Measurements from ENCODE around the gene TMEM259. TPM values are rescaled to one million over a fixed set of nuclear protein-coding genes. Genes with fewer than 3 reads are reported as not detected.

TMEM259 gene
- total RNA-seq, 4 donors from 2014 or later = 47.4 to 164 (median 56.9) TPM

- H3K36me3 ChIP-seq = no peaks in the 10 kb centered on the region
- intact Hi-C loops (cut with DNase I; ENCODE audit: low total_unique reads) = no loop called here
- peak overlapping the region; percentile 61 to 74 for H3K27ac ChIP-seq
Observed at GRCh38 chr19:1008268-1009040, 12.5 kb downstream of the TMEM259 start.

GRCh38 chr19:1007399-1008251 lies 13.3 kb downstream of the TMEM259 start:
- DNase-seq = no peak
- intact Hi-C loops (cut with DNase I; ENCODE audit: low total_unique reads) = no loop called here
- TF ChIP-seq, protein P1, sequence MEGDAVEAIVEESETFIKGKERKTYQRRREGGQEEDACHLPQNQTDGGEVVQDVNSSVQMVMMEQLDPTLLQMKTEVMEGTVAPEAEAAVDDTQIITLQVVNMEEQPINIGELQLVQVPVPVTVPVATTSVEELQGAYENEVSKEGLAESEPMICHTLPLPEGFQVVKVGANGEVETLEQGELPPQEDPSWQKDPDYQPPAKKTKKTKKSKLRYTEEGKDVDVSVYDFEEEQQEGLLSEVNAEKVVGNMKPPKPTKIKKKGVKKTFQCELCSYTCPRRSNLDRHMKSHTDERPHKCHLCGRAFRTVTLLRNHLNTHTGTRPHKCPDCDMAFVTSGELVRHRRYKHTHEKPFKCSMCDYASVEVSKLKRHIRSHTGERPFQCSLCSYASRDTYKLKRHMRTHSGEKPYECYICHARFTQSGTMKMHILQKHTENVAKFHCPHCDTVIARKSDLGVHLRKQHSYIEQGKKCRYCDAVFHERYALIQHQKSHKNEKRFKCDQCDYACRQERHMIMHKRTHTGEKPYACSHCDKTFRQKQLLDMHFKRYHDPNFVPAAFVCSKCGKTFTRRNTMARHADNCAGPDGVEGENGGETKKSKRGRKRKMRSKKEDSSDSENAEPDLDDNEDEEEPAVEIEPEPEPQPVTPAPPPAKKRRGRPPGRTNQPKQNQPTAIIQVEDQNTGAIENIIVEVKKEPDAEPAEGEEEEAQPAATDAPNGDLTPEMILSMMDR (IDR thresholded peaks at IDR 0.05) = no peak
- TF ChIP-seq POLR2A (IDR thresholded peaks at IDR 0.05) = no peak

More at GRCh38 chr19:1008268-1009040, 12.5 kb downstream of the TMEM259 start:
- Histone ChIP-seq H3K4me1 (no peaks in the 10 kb centered on the region), H3K4me3 (no peak overlapping the region), H3K9me3 (no peaks in the 10 kb centered on the region), H3K27me3 (no peaks in the 10 kb centered on the region)
- DNase-seq = peak in 1 of 2 donors; percentile 27
- TF ChIP-seq, protein P1 (IDR thresholded peaks at IDR 0.05) = no peak
- no peak for TF ChIP-seq POLR2A (IDR thresholded peaks at IDR 0.05)

GRCh38 chr19:1006711-1007398 lies 14.1 kb downstream of the TMEM259 start:
- DNase-seq = no peak
- TF ChIP-seq, protein P1 (IDR thresholded peaks at IDR 0.05) = no peak
- no peak overlapping the region for H3K4me3 ChIP-seq
- no peaks in the 10 kb centered on the region for H3K9me3 ChIP-seq
- intact Hi-C loops (cut with DNase I; ENCODE audit: low total_unique reads) = no loop called here
- no peaks in the 10 kb centered on the region for H3K4me1 ChIP-seq
- no peaks in the 10 kb centered on the region for H3K36me3 ChIP-seq
- H3K27me3 ChIP-seq = peaks cover 8% of the 10 kb centered on the region in 2 donors
- no peak overlapping the region for H3K27ac ChIP-seq

More at GRCh38 chr19:1007399-1008251, 13.3 kb downstream of the TMEM259 start:
- no peaks in the 10 kb centered on the region for H3K4me1 ChIP-seq
- peaks cover under 1 to 2% of the 10 kb centered on the region in 2 donors for H3K27me3 ChIP-seq
- no peaks in the 10 kb centered on the region for H3K36me3 ChIP-seq
- no peak overlapping the region for H3K27ac ChIP-seq
- no peak overlapping the region for H3K4me3 ChIP-seq
- H3K9me3 ChIP-seq = no peaks in the 10 kb centered on the region

GRCh38 chr19:1004803-1005664 lies 15.9 kb downstream of the TMEM259 start:
- TF ChIP-seq, protein P1 (IDR thresholded peaks at IDR 0.05) = no peak
- TF ChIP-seq POLR2A (IDR thresholded peaks at IDR 0.05) = no peak
- intact Hi-C loops (cut with DNase I; ENCODE audit: low total_unique reads) = no loop called here
- no peak overlapping the region for H3K4me3 ChIP-seq
- no peak overlapping the region for H3K27ac ChIP-seq
- H3K9me3 ChIP-seq = no peaks in the 10 kb centered on the region
- H3K4me1 ChIP-seq = peaks cover 0 to 7% of the 10 kb centered on the region in 2 donors
- no peaks in the 10 kb centered on the region for H3K36me3 ChIP-seq
- DNase-seq = no peak
- peaks cover 19 to 21% of the 10 kb centered on the region in 2 donors for H3K27me3 ChIP-seq
